D721Med (cell line): Measurements from ENCODE around the gene FOCAD.

Experiments used
- DNase-seq: peaks from one replicate; pipeline ENCODE4 v3.0.0; 2011; ENCODE audit warnings: low spot score; ENCODE audit not compliant: insufficient read length
- FAIRE-seq: peaks from 2 replicates; lab custom pipeline; 2011; peaks lifted over from hg19 to GRCh38; lab: Jason Lieb, UNC
- TF ChIP-seq, protein P1 (sequence below): IDR thresholded peaks from 2 replicates; pipeline ENCODE4 v1.5.1; 2012; ENCODE audit warnings: mild to moderate bottlenecking, control low read depth; ENCODE audit not compliant: insufficient read depth; ENCODE audit errors: missing control alignments

Gene FOCAD

DNA sequence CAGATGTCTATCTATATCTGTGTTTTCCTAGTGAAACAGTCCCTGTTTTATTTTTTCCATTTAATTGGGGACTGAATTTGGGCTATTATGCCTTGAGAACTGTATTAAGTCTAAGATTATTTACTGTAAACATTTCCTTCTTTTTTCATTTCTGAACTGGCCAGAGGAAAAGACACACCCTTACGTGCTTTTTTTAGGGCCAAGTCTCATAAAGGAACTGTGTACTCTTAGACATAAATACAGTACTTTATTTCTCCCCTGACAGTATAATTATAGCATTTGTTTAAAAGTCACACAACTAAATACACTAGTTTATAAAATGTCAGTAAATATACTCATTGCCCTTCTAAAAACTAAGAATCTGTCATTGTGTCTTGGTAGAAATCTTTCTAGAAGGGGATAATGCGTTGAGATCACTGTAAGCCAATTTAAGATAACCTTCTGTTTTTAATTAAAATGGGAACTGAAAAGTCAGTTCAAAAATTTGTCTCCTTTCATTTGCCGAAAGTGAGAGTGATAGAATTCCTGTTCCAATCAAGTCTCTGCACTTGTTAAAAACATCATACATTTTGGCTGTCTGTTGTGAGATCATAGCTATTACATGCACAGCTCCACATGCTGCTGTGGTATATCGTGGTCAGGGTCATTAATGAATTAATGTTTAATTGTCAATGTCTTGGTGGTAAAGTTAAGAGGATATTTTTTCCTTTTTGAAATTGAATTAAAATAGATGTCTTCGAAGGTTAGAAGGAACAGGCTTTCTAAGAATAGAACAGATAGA lies 132.1 kb downstream of the FOCAD start:
- TF ChIP-seq, protein P1, sequence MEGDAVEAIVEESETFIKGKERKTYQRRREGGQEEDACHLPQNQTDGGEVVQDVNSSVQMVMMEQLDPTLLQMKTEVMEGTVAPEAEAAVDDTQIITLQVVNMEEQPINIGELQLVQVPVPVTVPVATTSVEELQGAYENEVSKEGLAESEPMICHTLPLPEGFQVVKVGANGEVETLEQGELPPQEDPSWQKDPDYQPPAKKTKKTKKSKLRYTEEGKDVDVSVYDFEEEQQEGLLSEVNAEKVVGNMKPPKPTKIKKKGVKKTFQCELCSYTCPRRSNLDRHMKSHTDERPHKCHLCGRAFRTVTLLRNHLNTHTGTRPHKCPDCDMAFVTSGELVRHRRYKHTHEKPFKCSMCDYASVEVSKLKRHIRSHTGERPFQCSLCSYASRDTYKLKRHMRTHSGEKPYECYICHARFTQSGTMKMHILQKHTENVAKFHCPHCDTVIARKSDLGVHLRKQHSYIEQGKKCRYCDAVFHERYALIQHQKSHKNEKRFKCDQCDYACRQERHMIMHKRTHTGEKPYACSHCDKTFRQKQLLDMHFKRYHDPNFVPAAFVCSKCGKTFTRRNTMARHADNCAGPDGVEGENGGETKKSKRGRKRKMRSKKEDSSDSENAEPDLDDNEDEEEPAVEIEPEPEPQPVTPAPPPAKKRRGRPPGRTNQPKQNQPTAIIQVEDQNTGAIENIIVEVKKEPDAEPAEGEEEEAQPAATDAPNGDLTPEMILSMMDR = no peak
- FAIRE-seq (peak; percentile 41), DNase-seq (no peak)

DNA sequence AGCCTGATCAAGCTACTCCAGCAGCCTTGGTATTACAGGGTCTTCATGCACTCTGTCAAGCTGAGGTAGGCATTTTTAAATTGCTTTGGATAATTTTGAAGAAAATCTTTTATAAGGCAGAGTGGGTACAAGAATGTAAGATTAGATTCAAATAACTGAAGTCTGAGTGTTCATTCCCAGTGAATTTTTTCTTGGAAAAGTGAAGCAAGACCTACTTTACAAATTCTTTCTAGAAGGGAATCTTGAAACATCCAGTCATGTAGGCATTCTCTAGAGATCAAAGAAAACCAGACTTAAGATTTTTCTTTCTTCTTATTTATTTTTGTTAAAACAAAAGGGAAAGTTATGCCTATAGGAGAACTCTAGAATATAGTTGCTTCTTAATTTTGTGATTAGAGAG lies 139.0 kb downstream of the FOCAD start:
- TF ChIP-seq, protein P1 = no peak
- no peak for FAIRE-seq
- DNase-seq = no peak

DNA sequence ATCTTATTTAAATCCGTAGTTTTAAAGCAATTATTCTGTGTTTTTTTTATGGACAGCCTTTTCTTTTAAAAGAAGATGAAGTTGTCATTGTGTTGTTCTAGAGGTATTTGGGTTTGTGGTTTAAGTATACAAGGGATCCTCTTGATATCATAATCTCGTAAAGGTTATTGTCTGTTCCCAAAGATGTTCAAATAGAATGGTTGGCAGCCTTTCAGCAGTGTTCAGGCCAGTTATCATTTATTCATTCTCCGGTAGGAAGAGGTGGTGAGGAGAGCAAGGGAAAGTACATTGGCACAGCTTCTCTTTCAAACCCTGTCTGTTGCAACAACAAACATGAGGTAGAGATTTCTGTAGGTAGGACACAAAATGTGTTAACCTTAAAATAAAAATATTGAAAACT lies 147.0 kb downstream of the FOCAD start:
- TF ChIP-seq, protein P1 = no peak
- no peak for DNase-seq
- no peak for FAIRE-seq

DNA sequence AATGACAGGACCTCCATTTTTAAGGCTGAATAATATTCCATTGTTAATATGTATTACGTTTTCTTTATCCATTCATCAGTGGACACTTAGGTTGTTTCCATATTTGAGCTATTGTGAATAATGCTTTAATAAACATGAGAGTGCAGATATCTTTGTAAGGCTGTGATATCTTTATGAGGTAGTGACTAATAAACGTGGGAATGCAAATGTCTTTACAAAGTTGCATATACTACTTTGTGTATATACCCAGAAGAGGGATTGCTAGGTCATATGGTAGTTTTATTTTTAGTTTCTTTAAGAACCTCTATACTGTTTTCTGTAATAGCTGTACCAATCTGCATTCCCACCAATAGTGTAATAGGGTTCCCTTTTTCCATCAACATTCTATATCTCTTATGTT lies 148.7 kb downstream of the FOCAD start:
- TF ChIP-seq, protein P1 = no peak
- DNase-seq (no peak), FAIRE-seq (no peak)

DNA sequence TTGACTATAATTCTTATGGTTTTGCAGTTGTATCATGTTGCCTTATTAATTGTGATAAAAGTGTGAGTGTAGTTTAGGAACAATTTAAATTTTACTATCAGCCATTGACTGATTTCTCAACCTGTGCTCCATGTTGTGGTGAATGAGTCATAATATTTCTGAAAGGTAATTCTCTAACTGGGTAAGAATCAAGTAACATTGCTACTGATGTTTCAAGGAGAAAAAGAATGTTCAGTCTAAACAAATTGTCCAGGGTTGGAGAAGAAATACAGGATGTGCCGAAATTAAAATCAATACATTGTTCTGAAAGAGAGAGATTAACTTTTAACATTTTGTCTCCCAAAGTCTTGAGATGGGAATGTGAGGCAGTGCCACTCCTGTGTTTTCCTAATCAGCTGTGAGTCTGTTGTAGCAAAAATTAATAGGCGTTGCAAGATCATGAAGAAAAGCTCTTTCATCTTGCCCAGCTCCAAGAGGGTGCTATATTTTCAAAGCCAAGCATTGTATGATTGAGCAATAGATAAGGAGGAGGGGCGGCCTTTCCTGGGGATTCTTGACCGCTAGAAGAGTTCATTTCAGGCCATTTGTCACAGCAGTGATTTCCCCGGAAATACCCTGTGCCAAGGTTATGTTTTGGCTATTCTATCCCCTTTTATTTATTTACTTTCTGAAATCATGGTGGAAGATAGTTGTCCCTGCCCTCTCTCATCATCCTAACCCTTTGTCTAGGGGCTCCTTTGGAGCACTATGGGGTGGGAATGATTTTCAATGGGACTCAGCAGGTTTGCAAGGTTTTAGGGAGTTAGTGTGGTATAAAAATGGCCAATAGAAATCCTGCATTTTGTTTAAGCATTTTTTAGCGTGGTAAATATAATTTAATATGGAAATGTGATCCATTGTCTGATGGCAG lies 151.6 kb downstream of the FOCAD start:
- TF ChIP-seq, protein P1 = no peak
- no peak for FAIRE-seq
- DNase-seq = no peak

DNA sequence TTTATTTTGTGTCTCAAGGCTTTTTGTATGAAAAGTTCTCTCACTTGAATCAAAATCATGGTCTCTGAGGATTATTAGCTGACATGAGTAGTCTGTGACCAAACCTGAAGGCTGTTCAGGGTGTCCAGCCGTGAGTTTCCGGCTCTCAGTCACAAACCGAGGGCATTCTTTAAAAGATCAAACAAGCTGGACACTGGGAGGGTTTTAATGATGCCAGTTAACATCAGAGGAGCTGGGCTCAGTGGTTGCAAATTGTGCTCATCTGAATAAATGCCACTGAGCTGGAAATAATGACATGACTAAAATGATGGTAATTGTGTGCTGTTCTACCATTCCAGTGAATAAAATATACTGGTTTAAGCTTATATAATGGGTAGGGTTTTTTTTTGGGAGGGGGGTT lies 153.1 kb downstream of the FOCAD start:
- no peak for DNase-seq
- FAIRE-seq = no peak
- TF ChIP-seq, protein P1 = no peak
